Measurements from ENCODE around the gene NLRC3.

- no peak for TF ChIP-seq CTCF (IDR thresholded peaks at IDR 0.05)
- no peak for TF ChIP-seq POLR2A (IDR thresholded peaks at IDR 0.05)
These were observed 80.8 kb downstream of the NLRC3 start for GRCh38 chr16:3496386-3496785.

All from right lobe of liver (tissue), 4 donors.